ENCODE measurements around the gene ADAMTS2. TPM values are rescaled to one million over a fixed set of nuclear protein-coding genes. Genes with fewer than 3 reads are reported as not detected.

The ADAMTS2 gene
- total RNA-seq, 1 donor from 2014 or later, result 1.2 TPM

DNA sequence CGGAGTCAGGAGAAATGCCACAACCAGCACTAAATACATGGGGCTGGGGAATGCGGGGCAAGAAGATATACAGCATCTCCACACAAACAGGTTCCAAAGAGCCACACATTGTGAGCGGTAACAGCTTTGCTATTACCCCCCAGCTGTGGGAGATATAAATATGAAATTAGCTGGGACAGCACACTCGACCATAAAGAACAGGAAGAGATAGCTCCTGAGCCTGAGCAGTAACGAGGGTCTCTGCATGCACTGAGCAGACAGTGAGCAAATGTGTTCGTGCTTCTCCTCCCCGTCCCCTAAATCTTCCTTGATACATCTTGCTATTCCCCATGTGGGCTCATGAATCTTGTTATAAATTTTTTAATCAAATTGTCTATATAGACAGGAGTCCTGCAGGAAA is 53.1 kb downstream of the ADAMTS2 start:
- no peaks in the 10 kb centered on the region for H3K36me3 ChIP-seq
- DNase-seq (ENCODE audit: low spot score), result no peak
- no peak overlapping the region for H3K27ac ChIP-seq
- no peaks in the 10 kb centered on the region for H3K27me3 ChIP-seq
- Mint-ChIP-seq H3K27ac (no peak overlapping the region), H3K4me3 (no peak overlapping the region), H3K4me1 (peaks cover 10% of the 10 kb centered on the region), H3K27me3 (ENCODE audit: insufficient read depth, low read depth) (peaks cover 5% of the 10 kb centered on the region), H3K36me3 (no peaks in the 10 kb centered on the region), H3K9me3 (no peaks in the 10 kb centered on the region)
- no peak overlapping the region for H2AFZ ChIP-seq (replicated peaks)
- H3K9me3 ChIP-seq (ENCODE audit: low read depth), result no peaks in the 10 kb centered on the region
- no peak overlapping the region for H3K4me3 ChIP-seq
- no peaks in the 10 kb centered on the region for H3K79me2 ChIP-seq (ENCODE audit: low read depth)
- H3F3A ChIP-seq (ENCODE audit: low read depth), result no peaks in the 10 kb centered on the region
- TF ChIP-seq EZH2phosphoT487 (IDR thresholded peaks at IDR 0.05), result no peak
- no peak for TF ChIP-seq EZH2 (IDR thresholded peaks at IDR 0.05)
- TF ChIP-seq, protein P1, sequence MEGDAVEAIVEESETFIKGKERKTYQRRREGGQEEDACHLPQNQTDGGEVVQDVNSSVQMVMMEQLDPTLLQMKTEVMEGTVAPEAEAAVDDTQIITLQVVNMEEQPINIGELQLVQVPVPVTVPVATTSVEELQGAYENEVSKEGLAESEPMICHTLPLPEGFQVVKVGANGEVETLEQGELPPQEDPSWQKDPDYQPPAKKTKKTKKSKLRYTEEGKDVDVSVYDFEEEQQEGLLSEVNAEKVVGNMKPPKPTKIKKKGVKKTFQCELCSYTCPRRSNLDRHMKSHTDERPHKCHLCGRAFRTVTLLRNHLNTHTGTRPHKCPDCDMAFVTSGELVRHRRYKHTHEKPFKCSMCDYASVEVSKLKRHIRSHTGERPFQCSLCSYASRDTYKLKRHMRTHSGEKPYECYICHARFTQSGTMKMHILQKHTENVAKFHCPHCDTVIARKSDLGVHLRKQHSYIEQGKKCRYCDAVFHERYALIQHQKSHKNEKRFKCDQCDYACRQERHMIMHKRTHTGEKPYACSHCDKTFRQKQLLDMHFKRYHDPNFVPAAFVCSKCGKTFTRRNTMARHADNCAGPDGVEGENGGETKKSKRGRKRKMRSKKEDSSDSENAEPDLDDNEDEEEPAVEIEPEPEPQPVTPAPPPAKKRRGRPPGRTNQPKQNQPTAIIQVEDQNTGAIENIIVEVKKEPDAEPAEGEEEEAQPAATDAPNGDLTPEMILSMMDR (IDR thresholded peaks at IDR 0.05), result no peak
- H3K4me1 ChIP-seq, result peaks cover 5% of the 10 kb centered on the region
- no peaks in the 10 kb centered on the region for H4K20me1 ChIP-seq (ENCODE audit: low read depth)
- no peak overlapping the region for H3K4me2 ChIP-seq
- H3K9ac ChIP-seq, result no peak overlapping the region

DNA sequence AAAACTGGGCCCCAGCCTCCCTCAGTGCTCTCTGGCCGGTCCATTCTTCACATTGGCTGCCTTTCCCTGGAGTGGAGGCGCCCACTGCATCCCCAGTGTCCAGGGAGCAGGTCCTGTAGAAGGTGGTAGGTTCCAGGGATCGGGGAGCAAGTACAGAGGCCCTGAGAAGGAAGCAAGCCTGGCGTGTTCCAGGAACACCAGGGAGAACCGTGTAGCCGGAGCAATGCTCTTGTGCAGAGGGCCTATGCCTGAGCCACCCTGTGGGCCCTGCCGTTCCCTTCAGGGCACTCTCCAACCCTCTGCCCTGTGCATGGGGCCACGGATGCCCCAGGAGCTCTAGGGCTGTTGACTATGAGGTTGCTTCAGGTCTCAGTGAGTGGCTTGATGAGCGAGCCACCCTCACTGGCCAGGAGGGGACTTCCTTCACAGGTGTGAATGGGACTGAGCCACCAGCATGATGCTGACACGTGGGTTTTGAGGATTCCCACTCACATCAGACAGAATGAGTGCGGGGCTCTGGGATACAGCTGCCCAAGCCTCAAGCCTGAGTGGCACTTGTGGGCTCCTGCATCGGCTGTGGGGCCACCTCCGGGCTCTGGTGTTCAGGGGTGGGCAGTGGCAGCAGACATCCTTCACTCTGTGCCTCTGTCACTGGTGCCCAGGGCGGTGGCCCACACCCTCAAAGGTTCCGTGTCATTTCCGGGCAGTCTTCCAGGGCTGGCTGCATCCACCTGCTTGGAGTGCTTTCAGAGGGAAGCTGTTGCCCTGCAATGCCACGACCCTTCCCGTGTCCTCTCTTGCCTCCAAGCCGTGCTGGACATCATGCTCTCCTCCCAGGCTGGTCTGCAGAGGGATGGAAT is 54.4 kb downstream of the ADAMTS2 start:
- H2AFZ ChIP-seq (replicated peaks), result no peak overlapping the region
- Mint-ChIP-seq H3K4me3 (no peak overlapping the region), H3K27me3 (ENCODE audit: insufficient read depth, low read depth) (peaks cover 3% of the 10 kb centered on the region), H3K9me3 (no peaks in the 10 kb centered on the region), H3K4me1 (peaks cover 10% of the 10 kb centered on the region), H3K36me3 (no peaks in the 10 kb centered on the region), H3K27ac (no peak overlapping the region)
- H3K27ac ChIP-seq, result no peak overlapping the region
- DNase-seq (ENCODE audit: low spot score), result no peak
- H3K4me3 ChIP-seq, result no peak overlapping the region
- H3K27me3 ChIP-seq, result no peaks in the 10 kb centered on the region
- H3K4me1 ChIP-seq, result peaks cover 5% of the 10 kb centered on the region
- no peaks in the 10 kb centered on the region for H3K36me3 ChIP-seq
- H3F3A ChIP-seq (ENCODE audit: low read depth), result no peaks in the 10 kb centered on the region
- H3K4me2 ChIP-seq, result no peak overlapping the region
- TF ChIP-seq EZH2 (IDR thresholded peaks at IDR 0.05), result no peak
- no peak for TF ChIP-seq EZH2phosphoT487 (IDR thresholded peaks at IDR 0.05)
- TF ChIP-seq, protein P1 (IDR thresholded peaks at IDR 0.05), result no peak
- H3K79me2 ChIP-seq (ENCODE audit: low read depth), result no peaks in the 10 kb centered on the region
- no peaks in the 10 kb centered on the region for H3K9me3 ChIP-seq (ENCODE audit: low read depth)
- no peak overlapping the region for H3K9ac ChIP-seq
- no peaks in the 10 kb centered on the region for H4K20me1 ChIP-seq (ENCODE audit: low read depth)

DNA sequence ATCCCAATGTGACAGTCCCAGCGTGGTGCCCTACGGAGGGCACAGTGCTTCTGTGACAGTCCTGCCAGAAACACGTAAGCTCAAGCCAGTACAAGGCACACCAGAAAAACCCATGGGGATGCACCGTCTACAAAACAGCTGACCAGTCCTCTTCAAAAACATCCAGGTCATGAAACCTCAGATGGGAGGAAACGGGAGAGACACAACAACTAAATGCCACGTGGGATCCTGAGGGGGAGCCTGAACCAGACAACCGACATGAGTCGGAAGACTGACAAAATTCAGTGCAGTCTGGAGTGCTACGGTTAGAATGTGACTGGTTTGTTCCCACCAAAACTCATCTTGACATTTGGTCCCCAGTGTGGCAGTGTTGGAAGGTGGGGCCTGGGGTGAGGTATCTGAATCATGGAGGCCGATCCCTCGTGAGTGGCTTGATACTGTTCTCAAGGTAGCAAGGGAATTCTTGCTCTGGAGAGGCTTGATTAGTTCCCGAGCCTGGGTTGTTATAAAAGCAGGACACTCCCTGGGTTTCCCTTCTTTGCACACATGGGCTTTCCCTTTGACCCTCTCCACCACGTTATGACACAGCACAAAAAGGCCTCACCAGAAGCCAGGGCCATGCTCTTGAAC is 55.4 kb downstream of the ADAMTS2 start:
- no peaks in the 10 kb centered on the region for H3K9me3 Mint-ChIP-seq
- H4K20me1 ChIP-seq (ENCODE audit: low read depth), result no peaks in the 10 kb centered on the region
- H3K4me1 ChIP-seq, result peaks cover 5% of the 10 kb centered on the region
- no peak for DNase-seq (ENCODE audit: low spot score)
- H3K27me3 Mint-ChIP-seq (ENCODE audit: insufficient read depth, low read depth), result peaks cover 6% of the 10 kb centered on the region
- H3K27me3 ChIP-seq, result no peaks in the 10 kb centered on the region
- H3K9me3 ChIP-seq (ENCODE audit: low read depth), result no peaks in the 10 kb centered on the region
- H2AFZ ChIP-seq (replicated peaks), result no peak overlapping the region
- TF ChIP-seq EZH2phosphoT487 (IDR thresholded peaks at IDR 0.05) (no peak), EZH2 (IDR thresholded peaks at IDR 0.05) (no peak)
- TF ChIP-seq, protein P1 (IDR thresholded peaks at IDR 0.05), result no peak
- no peaks in the 10 kb centered on the region for H3F3A ChIP-seq (ENCODE audit: low read depth)
- no peak overlapping the region for H3K4me2 ChIP-seq
- no peak overlapping the region for H3K27ac ChIP-seq
- H3K4me1 Mint-ChIP-seq, result peaks cover 20% of the 10 kb centered on the region
- no peak overlapping the region for H3K27ac Mint-ChIP-seq
- no peak overlapping the region for H3K4me3 Mint-ChIP-seq
- no peaks in the 10 kb centered on the region for H3K36me3 Mint-ChIP-seq
- no peaks in the 10 kb centered on the region for H3K36me3 ChIP-seq
- no peaks in the 10 kb centered on the region for H3K79me2 ChIP-seq (ENCODE audit: low read depth)
- H3K4me3 ChIP-seq, result no peak overlapping the region
- no peak overlapping the region for H3K9ac ChIP-seq

All from neural progenitor cell (in vitro differentiated cells).